K562 (cell line): ENCODE measurements around the gene VAC14.

ENCODE experiments used
- EGR1 ChIP-seq: fragments of 450-650 bp; conservative IDR thresholded peaks from 2 replicates; pipeline ENCODE4 v1.6.1; 2017; ENCODE audit warnings: mild to moderate bottlenecking
- MYC ChIP-seq, 2 experiments: fragments of 250-450 bp in 1 of 2; sonication (Bioruptor Pico) in 1 of 2; IDR thresholded peaks; 2 replicates each; pipeline versions ENCODE4 v1.5.1 to v1.6.1; 2012 to 2021; ENCODE audit warnings: low read depth in 2 of 2, borderline replicate concordance in 1 of 2, improper control_type of control experiment in 1 of 2, low read length in 1 of 2, mild to moderate bottlenecking in 1 of 2, moderate library complexity in 1 of 2
- SAFB2 ChIP-seq: fragments of 200-400 bp; formaldehyde crosslinking; IDR thresholded peaks from 2 replicates; pipeline ENCODE4 v1.6.1; 2018; ENCODE audit warnings: borderline replicate concordance, low read length, low read depth, moderate library complexity; ENCODE audit not compliant: severe bottlenecking
- ZNF140 ChIP-seq: fragments of 250-450 bp; sonication (Bioruptor Pico); IDR thresholded peaks from 2 replicates; pipeline ENCODE4 v1.8.0; 2021; ENCODE audit warnings: moderate library complexity, mild to moderate bottlenecking, inconsistent platforms
- TF ChIP-seq, protein P1 (sequence below), 3 experiments: IDR thresholded peaks in 2 of 3; conservative IDR thresholded peaks in 1 of 3; 2 replicates each; pipeline ENCODE4 v1.5.1; 2011 to 2012; ENCODE audit warnings: low read length in 3 of 3, mild to moderate bottlenecking in 3 of 3, control low read depth in 2 of 3, improper control_type of control experiment in 1 of 3, inconsistent platforms in 1 of 3, low read depth in 1 of 3, mixed read lengths in 1 of 3, moderate library complexity in 1 of 3; ENCODE audit not compliant: insufficient read depth in 2 of 3
- TF ChIP-seq, protein P2 (sequence below): fragments of 450-650 bp; formaldehyde crosslinking; IDR thresholded peaks from 2 replicates; pipeline ENCODE4 v1.4.0; 2022; ENCODE audit warnings: missing genetic modification characterization

DNA sequence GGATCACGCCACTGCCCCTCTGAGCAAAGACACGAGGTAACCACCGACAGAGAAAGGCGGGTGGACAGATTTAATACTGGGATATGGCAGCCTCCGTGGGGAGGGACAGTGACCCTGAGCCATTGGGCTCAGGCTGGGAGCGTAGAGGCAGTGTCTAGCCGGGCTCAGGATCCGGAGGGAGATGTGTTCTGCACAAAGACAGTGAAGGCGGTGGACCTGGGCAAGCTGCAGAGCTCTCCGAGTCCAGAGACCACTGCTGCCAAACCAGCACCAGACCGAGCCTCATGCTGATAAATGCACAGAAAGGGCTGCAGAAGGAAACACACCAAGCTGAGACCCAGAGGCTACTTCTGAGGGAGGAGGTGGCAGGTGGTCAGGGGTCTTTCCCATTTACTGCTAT is 88.6 kb downstream of the VAC14 start:
- TF ChIP-seq, protein P1, sequence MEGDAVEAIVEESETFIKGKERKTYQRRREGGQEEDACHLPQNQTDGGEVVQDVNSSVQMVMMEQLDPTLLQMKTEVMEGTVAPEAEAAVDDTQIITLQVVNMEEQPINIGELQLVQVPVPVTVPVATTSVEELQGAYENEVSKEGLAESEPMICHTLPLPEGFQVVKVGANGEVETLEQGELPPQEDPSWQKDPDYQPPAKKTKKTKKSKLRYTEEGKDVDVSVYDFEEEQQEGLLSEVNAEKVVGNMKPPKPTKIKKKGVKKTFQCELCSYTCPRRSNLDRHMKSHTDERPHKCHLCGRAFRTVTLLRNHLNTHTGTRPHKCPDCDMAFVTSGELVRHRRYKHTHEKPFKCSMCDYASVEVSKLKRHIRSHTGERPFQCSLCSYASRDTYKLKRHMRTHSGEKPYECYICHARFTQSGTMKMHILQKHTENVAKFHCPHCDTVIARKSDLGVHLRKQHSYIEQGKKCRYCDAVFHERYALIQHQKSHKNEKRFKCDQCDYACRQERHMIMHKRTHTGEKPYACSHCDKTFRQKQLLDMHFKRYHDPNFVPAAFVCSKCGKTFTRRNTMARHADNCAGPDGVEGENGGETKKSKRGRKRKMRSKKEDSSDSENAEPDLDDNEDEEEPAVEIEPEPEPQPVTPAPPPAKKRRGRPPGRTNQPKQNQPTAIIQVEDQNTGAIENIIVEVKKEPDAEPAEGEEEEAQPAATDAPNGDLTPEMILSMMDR (IDR thresholded peaks at IDR 0.05 in 2 of 3, conservative IDR thresholded peaks at IDR 0.05 in 1 of 3; ENCODE audit: insufficient read depth in 2 of 3, low read depth in 1 of 3, low read length in 3 of 3): no peak
- no peak for TF ChIP-seq SAFB2
- no peak for TF ChIP-seq EGR1
- no peak for TF ChIP-seq MYC (IDR thresholded peaks at IDR 0.05; ENCODE audit: low read depth, low read length)
- no peak for TF ChIP-seq MYC (CRISPR knock-in tag; IDR thresholded peaks at IDR 0.05; ENCODE audit: borderline replicate concordance, low read depth)
- TF ChIP-seq ZNF140 (CRISPR knock-in tag): no peak
- TF ChIP-seq, protein P2, sequence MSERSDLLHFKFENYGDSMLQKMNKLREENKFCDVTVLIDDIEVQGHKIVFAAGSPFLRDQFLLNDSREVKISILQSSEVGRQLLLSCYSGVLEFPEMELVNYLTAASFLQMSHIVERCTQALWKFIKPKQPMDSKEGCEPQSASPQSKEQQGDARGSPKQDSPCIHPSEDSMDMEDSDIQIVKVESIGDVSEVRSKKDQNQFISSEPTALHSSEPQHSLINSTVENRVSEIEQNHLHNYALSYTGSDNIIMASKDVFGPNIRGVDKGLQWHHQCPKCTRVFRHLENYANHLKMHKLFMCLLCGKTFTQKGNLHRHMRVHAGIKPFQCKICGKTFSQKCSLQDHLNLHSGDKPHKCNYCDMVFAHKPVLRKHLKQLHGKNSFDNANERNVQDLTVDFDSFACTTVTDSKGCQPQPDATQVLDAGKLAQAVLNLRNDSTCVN (CRISPR knock-in tag): no peak
